NB4 (cell line): Measurements from ENCODE around the gene TRA2B.

ENCODE experiments used
- DNase-seq: peaks from one replicate; pipeline ENCODE4 v3.0.0; 2010; ENCODE audit warnings: low read depth
- H3K4me3 ChIP-seq: one replicate; pipeline ENCODE4 v1.5.1; 2011; ENCODE audit warnings: mild to moderate bottlenecking, low read depth, low read length, moderate library complexity
- CTCF ChIP-seq: IDR thresholded peaks from one replicate; pipeline ENCODE4 v1.5.1; 2012; ENCODE audit warnings: low read depth, low read length
- MAX ChIP-seq: IDR thresholded peaks from 2 replicates; pipeline ENCODE4 v1.6.1; 2011; ENCODE audit warnings: low read depth, low read length
- MYC ChIP-seq: IDR thresholded peaks from 2 replicates; pipeline ENCODE4 v1.6.1; 2011; ENCODE audit warnings: low read depth, low read length
- POLR2A ChIP-seq: IDR thresholded peaks from 2 replicates; pipeline ENCODE4 v1.6.1; 2011; ENCODE audit warnings: mild to moderate bottlenecking; ENCODE audit not compliant: insufficient read length; ENCODE audit errors: extremely low read depth

TRA2B gene

GRCh38 chr3:185931777-185932612 is 5.8 kb downstream of the TRA2B start:
- DNase-seq: peak; percentile 33
- no peak for TF ChIP-seq MYC
- peak overlapping the region; percentile 83 for H3K4me3 ChIP-seq

- peak overlapping the region; percentile 83 for H3K4me3 ChIP-seq
Measured at GRCh38 chr3:185930393-185931107, 7.3 kb downstream of the TRA2B start.

GRCh38 chr3:185929192-185930151 is 8.3 kb downstream of the TRA2B start:
- no peak for DNase-seq
- TF ChIP-seq CTCF (no peak), MYC (no peak), POLR2A (no peak), MAX (no peak)
- peak overlapping the region; percentile 83 for H3K4me3 ChIP-seq

More at GRCh38 chr3:185930393-185931107, 7.3 kb downstream of the TRA2B start:
- DNase-seq: no peak
- TF ChIP-seq MAX: no peak
- no peak for TF ChIP-seq POLR2A

- H3K4me3 ChIP-seq: peak overlapping the region; percentile 83
- TF ChIP-seq CTCF (no peak), MAX (no peak), MYC (no peak), POLR2A (no peak)
- no peak for DNase-seq
Measured at GRCh38 chr3:185928496-185928895, 9.3 kb downstream of the TRA2B start.

- no peak for DNase-seq
- peak overlapping the region; percentile 83 for H3K4me3 ChIP-seq
- no peak for TF ChIP-seq POLR2A
- no peak for TF ChIP-seq CTCF
- no peak for TF ChIP-seq MAX
- TF ChIP-seq MYC: no peak
Measured at GRCh38 chr3:185927501-185928200, 10.2 kb downstream of the TRA2B start.

- no peak for DNase-seq
- no peak for TF ChIP-seq CTCF
- no peak for TF ChIP-seq MYC
- TF ChIP-seq POLR2A: no peak
- no peak for TF ChIP-seq MAX
- H3K4me3 ChIP-seq: peak overlapping the region; percentile 23
Measured at GRCh38 chr3:185926445-185926844, 11.4 kb downstream of the TRA2B start.
